GM20000 (cell line): ENCODE data around the gene SLC35C1.
"Not testable (repeated sequence)": the region's sequence is repeated elsewhere in the genome, so short reads cannot be mapped to it uniquely, and the experiment has no call there.

Source experiments
- DNase-seq: peaks from one replicate; pipeline ENCODE4 v3.0.0; 2012; ENCODE audit warnings: low spot score
- CTCF ChIP-seq: IDR thresholded peaks from 2 replicates; pipeline ENCODE4 v1.5.1; 2012; ENCODE audit warnings: mild to moderate bottlenecking, control low read depth; ENCODE audit errors: extremely low read depth, missing control alignments

Gene SLC35C1

GRCh38 chr11:45807792-45808238, 2.9 kb downstream of the SLC35C1 start:
- TF ChIP-seq CTCF = no peak
- DNase-seq = no peak

GRCh38 chr11:45808427-45808826, 3.5 kb downstream of the SLC35C1 start:
- not testable (repeated sequence) for DNase-seq

DNA sequence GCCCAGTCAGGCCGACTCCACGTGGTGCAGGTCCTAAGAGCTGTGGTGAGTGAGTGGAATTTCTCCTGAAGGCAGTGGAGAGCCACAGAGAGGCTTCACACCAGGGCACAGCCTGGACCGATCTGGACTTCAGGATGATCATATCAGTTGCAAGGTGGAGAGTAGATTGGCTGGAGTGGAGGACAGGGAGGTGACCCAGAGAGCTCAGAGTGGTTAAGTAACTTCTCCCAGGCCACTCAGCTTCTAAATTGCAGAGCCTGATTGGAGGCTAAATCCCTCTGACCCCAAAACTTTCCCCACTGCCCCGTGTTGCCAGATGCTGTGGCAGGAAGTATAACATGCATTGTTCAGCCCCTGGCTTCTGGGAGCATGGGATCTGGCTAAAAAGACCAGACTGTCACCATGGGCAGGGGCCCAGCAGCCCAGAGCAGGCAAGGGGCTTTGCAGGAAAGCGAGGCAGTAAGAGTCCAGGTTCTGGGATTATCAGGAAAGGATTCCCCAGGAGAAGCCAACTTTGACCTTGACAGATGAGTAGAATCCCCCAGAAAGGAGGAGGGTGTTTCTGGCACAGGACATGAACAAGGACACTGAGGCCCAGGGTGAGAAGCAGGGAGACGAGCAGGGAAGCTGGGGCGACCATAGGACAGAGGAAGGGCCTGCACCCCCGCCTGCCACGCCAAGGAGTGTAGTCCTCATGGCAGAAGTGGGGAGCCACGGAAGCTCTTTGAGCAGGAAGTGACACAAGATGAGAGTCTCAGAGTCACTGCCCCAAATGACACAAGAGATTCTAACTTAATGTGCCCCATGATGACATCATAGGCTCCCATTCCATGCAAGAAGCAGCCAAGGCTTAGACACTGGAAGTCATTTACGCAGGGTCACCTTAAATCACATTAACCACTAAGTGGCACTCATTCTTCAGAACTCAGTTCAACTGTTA, 4.8 kb downstream of the SLC35C1 start:
- TF ChIP-seq CTCF = no peak
- DNase-seq = no peak

GRCh38 chr11:45810431-45811108, 5.6 kb downstream of the SLC35C1 start:
- DNase-seq = no peak
- no peak for TF ChIP-seq CTCF

- no peak for TF ChIP-seq CTCF
- no peak for DNase-seq
Observed at GRCh38 chr11:45811109-45811435, 6.1 kb downstream of the SLC35C1 start.

DNA sequence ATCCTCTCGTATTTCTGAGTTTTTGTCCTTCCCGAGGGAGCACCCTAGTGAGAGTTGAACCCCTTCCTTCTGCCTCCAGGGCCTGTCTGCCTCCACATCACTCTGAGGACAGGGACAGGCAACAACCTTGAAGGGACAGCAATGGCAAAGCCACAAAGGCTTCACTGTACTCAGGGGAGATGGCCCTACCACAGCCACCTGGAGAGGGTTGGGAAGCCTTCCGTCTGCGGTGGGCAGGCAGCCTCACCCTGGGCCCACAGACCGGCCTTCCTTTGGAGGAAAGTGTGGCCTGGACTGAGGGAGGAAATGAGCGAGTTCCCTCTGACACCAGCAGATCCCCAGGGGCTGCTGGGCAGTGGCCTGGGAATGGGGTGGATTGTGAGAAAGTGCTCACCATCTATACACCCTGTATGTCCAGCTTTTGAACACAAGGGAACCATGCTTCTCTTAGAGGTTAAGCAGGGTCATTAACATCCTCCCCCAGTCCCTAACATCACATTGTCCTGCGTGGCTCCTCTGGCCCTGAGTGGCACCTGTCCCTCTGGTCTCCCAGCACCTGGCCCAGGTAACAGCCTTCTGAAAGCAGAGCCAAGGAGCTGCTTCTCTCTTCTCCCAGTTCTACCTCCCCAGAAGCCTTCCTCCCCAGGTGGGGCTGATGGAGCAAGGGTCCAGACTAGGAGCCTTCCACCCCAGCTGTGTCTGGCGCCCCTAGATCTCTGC, 6.8 kb downstream of the SLC35C1 start:
- DNase-seq = no peak

More for the DNA sequence above, 6.8 kb downstream of the SLC35C1 start:
- TF ChIP-seq CTCF = no peak
